ENCODE data around the gene ALPK3.

The ALPK3 gene

DNA sequence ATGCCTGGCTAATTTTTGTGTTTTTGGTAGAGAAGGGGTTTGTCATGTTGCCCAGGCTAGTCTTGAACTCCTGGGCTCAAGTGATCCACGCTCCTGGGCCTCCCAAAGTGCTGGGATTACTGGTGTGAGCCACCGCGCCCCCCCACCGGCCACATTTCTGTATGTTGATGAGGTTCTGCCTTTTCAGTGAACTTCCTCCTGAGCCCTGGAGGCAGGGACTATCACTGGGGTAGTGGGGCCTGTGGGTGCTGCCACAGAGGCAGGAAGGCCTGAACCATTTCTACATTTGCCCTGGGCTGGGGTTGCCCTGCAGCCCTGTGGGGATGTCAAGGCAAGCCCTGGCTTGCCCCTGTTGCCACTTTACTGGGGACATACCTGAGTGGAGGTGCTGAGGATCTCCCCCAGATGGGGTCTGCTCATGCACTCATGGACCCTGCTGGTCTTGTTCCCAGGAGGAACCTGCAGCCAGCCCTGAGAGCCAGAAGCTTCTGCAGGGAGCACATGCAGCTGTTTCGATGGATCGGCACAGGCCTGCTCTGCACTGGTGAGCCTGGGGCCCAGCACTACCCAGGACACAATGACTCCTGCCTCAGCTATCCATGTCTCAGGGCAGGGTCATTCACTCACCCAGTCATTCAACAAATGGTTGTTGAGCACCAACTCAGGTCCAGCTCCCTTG is 73.0 kb downstream of the ALPK3 start:
- no peak overlapping the region for H3K4me2 ChIP-seq (ENCODE audit: low read length)
- TF ChIP-seq EZH2phosphoT487 (IDR thresholded peaks at IDR 0.05; ENCODE audit: low read depth): no peak
- TF ChIP-seq, protein P1, sequence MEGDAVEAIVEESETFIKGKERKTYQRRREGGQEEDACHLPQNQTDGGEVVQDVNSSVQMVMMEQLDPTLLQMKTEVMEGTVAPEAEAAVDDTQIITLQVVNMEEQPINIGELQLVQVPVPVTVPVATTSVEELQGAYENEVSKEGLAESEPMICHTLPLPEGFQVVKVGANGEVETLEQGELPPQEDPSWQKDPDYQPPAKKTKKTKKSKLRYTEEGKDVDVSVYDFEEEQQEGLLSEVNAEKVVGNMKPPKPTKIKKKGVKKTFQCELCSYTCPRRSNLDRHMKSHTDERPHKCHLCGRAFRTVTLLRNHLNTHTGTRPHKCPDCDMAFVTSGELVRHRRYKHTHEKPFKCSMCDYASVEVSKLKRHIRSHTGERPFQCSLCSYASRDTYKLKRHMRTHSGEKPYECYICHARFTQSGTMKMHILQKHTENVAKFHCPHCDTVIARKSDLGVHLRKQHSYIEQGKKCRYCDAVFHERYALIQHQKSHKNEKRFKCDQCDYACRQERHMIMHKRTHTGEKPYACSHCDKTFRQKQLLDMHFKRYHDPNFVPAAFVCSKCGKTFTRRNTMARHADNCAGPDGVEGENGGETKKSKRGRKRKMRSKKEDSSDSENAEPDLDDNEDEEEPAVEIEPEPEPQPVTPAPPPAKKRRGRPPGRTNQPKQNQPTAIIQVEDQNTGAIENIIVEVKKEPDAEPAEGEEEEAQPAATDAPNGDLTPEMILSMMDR (IDR thresholded peaks at IDR 0.05; ENCODE audit: low read depth, low read length): peak; percentile 34
- H3K27ac ChIP-seq (ENCODE audit: low read length): no peak overlapping the region
- no peaks in the 10 kb centered on the region for H4K20me1 ChIP-seq (ENCODE audit: insufficient read depth, low read length)
- no peak overlapping the region for H2AFZ ChIP-seq (ENCODE audit: low read depth, low read length)
- H3K36me3 ChIP-seq (replicated peaks; ENCODE audit: low read depth, low read length): no peaks in the 10 kb centered on the region
- peaks cover 11% of the 10 kb centered on the region for H3K4me1 ChIP-seq (ENCODE audit: low read length)
- H3K9me3 ChIP-seq (ENCODE audit: insufficient read depth, low read length): no peaks in the 10 kb centered on the region
- no peak overlapping the region for H3K9ac ChIP-seq (ENCODE audit: low read length)
- no peak overlapping the region for H3K4me3 ChIP-seq (ENCODE audit: low read length)
- 0 out of 2 replicates have a peak, but pooled peaks cover 3% of the 10 kb centered on the region for H3K27me3 ChIP-seq (ENCODE audit: low read depth, low read length)
- no peaks in the 10 kb centered on the region for H3K79me2 ChIP-seq (ENCODE audit: low read length)

DNA sequence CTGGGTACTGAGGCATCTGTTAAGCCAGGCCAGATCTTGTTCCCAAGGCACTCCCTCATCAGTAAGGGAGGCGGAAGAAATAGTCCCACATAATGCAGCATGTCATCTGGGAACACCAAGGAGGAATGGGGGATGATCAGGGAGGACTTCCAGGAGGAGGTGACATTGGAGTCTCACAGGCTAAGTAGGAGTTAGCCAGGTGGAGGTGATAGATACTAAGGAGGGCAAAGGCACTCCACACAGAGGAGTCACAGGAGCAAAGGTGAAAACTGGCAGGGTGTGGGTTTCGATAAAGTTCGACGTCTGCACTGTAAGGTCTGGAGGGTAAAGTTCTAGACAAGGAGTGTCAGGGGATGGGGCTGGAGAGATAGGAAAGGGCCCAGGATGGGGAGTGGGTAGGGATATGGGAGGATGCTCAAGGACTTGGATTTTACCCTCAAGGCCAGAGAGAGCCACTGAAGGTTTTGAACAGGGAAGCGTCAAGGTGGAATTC is 73.6 kb downstream of the ALPK3 start:
- Histone ChIP-seq H3K4me1 (ENCODE audit: low read length) (peaks cover 11% of the 10 kb centered on the region), H3K4me2 (ENCODE audit: low read length) (no peak overlapping the region), H3K9me3 (ENCODE audit: insufficient read depth, low read length) (no peaks in the 10 kb centered on the region), H3K27ac (ENCODE audit: low read length) (no peak overlapping the region), H3K4me3 (ENCODE audit: low read length) (no peak overlapping the region), H4K20me1 (ENCODE audit: insufficient read depth, low read length) (no peaks in the 10 kb centered on the region), H3K36me3 (replicated peaks; ENCODE audit: low read depth, low read length) (no peaks in the 10 kb centered on the region), H2AFZ (ENCODE audit: low read depth, low read length) (no peak overlapping the region), H3K27me3 (ENCODE audit: low read depth, low read length) (0 out of 2 replicates have a peak, but pooled peaks cover 3% of the 10 kb centered on the region), H3K9ac (ENCODE audit: low read length) (no peak overlapping the region), H3K79me2 (ENCODE audit: low read length) (no peaks in the 10 kb centered on the region)
- TF ChIP-seq, protein P1 (IDR thresholded peaks at IDR 0.05; ENCODE audit: low read depth, low read length): no peak
- no peak for TF ChIP-seq EZH2phosphoT487 (IDR thresholded peaks at IDR 0.05; ENCODE audit: low read depth)

GRCh38 chr15:84891339-84891738 is 74.2 kb downstream of the ALPK3 start:
- no peaks in the 10 kb centered on the region for H4K20me1 ChIP-seq (ENCODE audit: insufficient read depth, low read length)
- no peaks in the 10 kb centered on the region for H3K36me3 ChIP-seq (replicated peaks; ENCODE audit: low read depth, low read length)
- H3K4me3 ChIP-seq (ENCODE audit: low read length): no peak overlapping the region
- H3K9ac ChIP-seq (ENCODE audit: low read length): no peak overlapping the region
- no peak overlapping the region for H3K4me2 ChIP-seq (ENCODE audit: low read length)
- H2AFZ ChIP-seq (ENCODE audit: low read depth, low read length): no peak overlapping the region
- H3K9me3 ChIP-seq (ENCODE audit: insufficient read depth, low read length): no peaks in the 10 kb centered on the region
- TF ChIP-seq, protein P1 (IDR thresholded peaks at IDR 0.05; ENCODE audit: low read depth, low read length): no peak
- no peak for TF ChIP-seq EZH2phosphoT487 (IDR thresholded peaks at IDR 0.05; ENCODE audit: low read depth)
- no peaks in the 10 kb centered on the region for H3K79me2 ChIP-seq (ENCODE audit: low read length)
- H3K27me3 ChIP-seq (ENCODE audit: low read depth, low read length): peaks cover 7% of the 10 kb centered on the region; the same call in 1 of the 2 replicates
- peaks cover 11% of the 10 kb centered on the region for H3K4me1 ChIP-seq (ENCODE audit: low read length)
- no peak overlapping the region for H3K27ac ChIP-seq (ENCODE audit: low read length)

DNA sequence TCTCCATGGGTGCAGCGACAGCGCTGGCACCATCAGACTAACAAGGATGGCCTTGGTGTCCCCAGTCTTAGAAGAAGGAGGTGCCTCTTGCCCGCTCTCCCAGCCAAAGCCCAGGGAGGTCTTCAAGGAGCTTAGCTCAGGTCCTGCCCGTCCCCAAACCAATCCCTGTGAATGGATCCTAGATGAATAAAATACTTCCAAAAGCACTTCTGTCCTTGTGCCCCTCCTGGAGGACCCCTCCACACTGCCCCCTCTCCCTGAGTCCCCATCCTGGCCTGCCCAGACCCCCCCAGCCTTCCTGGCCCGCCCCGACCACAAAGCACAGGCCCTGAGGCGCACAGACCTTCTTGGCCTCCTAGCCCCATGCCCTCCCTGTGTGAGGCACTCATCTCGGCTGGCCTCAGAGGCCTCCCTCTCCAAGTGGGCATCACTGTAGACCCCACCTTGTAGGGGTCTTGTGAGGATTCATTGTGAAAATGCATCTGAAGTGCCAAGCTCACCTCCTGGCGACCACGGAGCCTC is 75.7 kb downstream of the ALPK3 start:
- Histone ChIP-seq H4K20me1 (ENCODE audit: insufficient read depth, low read length) (no peaks in the 10 kb centered on the region), H3K36me3 (replicated peaks; ENCODE audit: low read depth, low read length) (no peaks in the 10 kb centered on the region), H3K9me3 (ENCODE audit: insufficient read depth, low read length) (no peaks in the 10 kb centered on the region), H3K4me1 (ENCODE audit: low read length) (peaks cover 7% of the 10 kb centered on the region), H3K79me2 (ENCODE audit: low read length) (no peaks in the 10 kb centered on the region), H3K27me3 (ENCODE audit: low read depth, low read length) (peaks cover 10% of the 10 kb centered on the region; the same call in 1 of the 2 replicates), H3K4me3 (ENCODE audit: low read length) (no peak overlapping the region), H3K4me2 (ENCODE audit: low read length) (no peak overlapping the region), H2AFZ (ENCODE audit: low read depth, low read length) (no peak overlapping the region), H3K9ac (ENCODE audit: low read length) (no peak overlapping the region), H3K27ac (ENCODE audit: low read length) (no peak overlapping the region)
- TF ChIP-seq, protein P1 (IDR thresholded peaks at IDR 0.05; ENCODE audit: low read depth, low read length): no peak
- TF ChIP-seq EZH2phosphoT487 (IDR thresholded peaks at IDR 0.05; ENCODE audit: low read depth): no peak
